SW 1271 (cell line): ENCODE data around the gene SNF8.
A peak's percentile ranks its signal among the peaks of the same experiment; 100 is the strongest.

Experiments used
- DNase-seq, 2 experiments: peaks; one replicate each; lab custom pipeline; 2025; lab: John Stamatoyannopoulos, UW

The SNF8 gene

DNA sequence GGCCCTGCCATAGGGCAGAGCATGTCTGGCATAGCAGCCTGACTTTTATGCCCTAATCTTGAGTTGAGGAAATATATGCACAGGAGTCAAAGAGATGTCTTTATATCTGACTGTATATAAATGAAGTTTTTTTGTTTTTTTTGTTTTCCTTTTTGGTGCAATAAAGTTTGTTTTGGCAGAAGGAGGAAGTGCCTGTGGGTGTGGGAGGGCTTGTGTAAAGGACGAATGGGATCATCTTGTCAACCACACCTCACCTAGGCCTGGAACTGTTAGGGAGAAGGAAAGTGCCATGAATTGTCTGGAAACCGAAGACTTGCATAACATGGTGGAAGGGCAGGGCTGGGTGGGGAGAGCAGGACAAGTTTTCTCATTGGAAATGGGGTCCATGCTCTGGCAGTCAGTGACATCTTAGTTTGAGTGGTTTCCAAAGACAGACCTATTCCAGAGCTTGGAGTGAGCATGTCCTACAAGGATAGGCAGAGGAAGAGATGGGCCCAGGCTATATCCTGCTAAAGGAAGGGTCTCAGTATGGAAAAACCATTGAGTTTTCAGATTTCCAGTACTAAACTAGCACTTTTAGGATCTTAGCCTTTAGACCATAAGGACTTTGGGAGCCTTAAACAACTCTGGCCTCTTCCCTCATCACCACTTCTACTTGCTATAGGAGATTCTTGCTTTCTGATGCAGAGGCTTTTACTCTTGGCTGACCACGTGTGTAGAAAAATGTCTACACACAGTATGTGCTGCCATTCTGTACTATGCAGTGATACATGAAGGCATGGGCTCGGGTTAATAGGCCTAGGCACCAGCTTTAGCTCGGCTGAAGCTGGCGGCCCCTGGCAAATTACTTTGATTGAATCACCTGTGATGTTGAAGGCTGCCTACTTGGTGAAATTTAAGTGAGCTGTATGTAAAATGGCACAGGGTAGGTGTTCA is 15.5 kb downstream of the SNF8 start:
- DNase-seq, result no peak

DNA sequence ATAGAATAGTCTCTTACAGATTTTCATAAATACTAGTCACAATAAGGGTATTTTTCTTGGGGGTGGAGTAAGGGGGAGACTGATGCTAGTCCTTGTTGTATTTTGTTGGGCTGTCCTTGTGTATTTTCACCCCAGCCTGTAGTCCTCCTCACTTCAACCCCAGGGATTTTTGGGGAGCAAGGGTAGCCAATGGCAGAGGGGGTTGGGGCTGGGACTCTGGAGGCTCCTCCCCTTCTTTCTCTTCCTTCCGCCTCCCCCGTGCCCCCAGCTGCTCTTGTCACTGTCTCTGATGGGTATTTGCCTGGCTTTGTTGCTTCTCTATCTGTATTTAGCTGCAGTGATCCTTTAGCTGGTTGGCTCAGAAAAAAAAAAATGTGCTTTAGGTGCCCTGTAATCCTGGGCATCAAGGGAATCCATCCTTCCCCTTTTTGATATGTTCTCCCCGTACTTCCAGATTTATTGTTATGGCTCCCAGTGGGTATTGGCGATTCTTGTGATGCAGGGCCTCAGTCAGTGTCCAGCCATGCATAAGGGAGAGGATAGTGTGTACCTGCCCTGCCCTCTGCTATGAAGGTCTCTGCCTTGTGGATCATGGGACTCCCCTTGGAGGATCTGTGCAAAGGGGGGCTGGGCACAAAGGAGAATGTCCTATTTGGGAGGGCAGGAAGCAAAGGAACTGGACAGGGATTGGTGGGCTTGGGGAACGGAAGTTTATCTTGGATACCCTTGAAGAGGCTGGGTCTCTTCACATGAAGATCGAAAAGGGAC is 16.5 kb downstream of the SNF8 start:
- DNase-seq, result no peak

DNA sequence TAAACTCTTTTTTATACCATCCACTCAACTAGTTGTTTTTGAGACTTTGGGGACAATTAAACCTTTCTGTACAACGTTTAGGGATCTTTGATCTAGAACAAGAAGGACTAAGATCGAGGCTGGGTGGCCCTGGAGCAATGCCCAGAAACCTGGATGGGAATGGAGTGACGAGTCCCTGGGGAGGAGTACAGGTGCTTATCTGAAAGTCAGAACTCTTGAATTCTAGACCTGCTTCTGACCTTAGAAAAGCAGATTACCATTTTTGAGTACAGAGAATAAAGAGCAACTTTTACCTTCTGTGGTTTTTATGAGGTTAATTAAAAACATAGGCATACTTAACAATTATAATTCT is 18.7 kb downstream of the SNF8 start:
- no peak for DNase-seq

DNA sequence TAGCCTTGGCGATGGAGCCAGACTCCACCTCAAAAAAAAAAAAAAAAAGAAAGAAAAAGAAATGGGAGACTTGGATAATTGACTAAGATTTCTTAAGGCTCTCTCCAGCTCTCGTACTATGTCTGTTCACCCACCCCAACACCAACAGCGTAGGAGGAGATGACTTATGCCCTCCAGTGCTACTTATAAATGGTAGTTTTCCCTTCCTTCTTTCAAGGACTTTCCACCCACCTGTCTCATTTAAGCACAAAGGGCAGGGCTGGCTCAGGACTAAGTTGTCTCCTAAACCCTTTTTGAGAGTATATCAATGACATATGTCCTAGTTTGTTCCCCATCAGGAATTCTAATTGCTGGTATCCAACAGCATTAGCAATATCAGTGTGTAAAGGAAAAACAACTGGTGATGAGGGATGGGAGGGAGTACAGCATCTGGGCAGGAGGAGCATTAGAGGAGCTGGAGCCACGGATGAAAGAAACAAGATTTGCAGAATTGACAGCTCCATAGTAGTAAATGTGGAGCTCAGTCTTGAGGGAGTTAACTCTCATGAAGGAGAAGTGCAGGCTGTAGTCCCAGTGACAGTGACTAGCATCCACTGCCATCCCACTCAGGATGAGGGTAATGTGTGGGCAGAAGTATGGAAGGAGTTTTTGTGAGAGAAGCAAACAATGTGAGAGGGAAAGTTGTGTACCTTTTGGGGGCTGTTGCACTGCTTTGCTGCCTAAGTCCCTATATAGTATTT is 19.2 kb downstream of the SNF8 start:
- DNase-seq, result no peak

DNA sequence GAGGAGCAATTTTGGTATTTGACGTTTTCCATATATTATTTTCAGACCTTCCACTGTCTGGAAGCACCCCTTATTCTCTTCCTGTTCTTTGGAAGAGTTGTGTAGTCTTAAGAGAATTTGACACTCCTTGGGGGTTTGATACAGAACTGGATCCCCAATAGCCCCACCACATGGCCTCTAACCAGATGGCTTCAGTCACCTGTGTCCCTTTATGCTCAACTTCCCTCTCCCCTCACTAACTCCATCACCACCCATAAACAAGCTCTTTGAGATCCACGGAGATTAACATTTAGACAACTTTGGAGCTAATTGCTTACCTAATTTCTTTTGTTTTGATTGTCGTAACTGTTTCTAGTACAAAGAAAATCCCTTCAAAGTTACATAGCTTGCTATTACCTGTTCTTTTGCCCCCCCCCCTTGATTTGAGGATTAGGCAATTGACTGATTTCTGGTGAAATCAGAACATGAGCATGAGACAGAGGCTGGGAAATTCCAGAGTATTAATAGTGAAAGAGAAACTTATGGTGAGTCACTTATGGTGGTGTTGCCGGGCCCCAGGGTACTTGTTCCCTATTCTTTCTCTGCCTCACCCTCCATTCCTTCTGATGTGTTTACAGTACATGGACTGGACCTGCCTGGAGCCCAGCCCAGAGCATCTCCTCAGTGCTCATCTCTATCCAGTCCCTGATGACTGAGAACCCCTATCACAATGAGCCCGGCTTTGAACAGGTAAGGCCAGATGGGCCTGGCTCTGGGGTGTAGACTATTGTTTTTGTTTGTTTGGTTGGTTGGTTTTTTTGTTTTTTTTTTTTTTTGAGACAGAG is 29.0 kb downstream of the SNF8 start:
- peak in 1 of 2 experiments; percentile 45 for DNase-seq

DNA sequence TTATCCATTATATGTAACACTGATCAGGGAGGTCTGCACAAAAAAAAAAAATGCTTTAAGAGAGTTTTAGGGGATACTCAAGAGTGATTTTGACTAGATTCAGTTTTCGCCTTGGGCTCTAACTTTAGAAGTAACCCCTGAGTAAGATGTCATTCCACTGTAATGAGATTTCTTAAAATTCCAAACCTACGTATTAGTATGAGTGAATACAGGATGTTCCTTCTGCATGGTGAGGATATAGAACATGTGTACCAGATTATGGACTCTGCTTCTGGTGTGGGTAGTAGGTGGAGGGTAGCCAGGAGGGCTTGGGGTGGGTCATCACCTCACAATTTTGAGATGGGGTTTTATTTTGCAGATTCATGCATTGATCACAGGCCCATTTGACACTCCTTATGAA is 32.2 kb downstream of the SNF8 start:
- no peak for DNase-seq

DNA sequence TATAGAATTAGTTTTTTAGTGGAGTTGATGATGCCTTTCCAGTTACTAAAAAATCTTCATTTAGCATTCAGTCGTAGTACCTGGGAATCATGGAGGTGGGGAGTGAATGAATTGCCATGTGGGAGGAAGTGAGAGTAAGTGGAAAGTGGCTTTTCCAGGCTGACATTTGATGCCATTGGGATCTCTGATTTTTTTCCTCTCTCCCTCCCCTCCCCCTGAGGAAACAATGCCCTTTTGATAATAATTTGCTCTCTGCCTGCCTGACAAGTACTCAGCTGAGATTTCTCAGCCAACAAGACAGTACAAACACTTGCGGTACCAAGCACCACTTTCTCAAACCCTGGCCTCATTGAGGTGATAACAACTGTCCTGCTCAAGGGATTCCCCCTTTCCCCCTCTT is 34.3 kb downstream of the SNF8 start:
- no peak for DNase-seq

DNA sequence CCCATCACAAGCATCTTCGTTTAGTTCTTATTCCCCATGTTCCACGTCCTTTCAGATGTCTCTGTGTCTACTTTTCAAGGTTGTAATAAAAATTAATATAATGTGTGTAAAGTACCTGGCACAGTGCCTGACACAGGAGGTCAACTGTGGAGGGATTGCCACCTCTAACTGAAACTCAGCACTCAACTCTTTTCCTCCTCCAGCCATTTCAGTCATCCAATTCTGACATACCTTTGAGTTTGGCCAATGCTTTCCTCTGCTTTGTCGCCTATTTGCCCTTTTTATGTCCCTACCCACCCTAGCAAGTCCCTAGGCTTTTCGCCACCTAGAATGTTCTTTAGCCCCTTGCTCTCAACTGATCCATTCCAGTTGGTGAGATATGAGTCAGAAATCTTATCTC is 34.9 kb downstream of the SNF8 start:
- no peak for DNase-seq

DNA sequence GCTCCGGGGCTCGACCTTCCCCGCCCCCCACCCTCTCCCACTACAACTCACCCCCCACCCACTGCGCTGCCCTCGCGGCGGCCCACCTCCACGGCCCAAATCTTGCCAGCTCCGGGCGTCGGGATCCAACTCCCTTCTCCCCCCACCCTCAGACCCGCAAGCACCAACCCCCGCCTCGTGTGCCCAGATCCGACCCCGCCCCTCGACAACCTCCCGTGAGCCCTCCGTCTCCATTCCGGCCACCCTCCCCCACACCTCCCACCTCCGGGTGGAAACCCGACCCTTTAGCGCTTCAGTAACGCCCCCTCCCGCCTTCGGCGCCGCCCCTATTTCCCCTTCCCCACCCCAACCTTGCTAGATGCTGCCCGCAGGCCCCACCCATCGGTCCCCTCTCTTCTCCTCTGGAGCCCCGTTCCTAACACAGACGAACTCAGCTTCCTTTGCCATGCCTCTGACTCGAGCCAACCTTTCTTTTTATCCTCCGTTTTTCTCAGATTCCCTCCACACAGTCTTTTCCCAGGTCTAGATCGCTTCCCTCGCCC is 35.7 kb downstream of the SNF8 start:
- DNase-seq, result peak; percentile 65 to 89

DNA sequence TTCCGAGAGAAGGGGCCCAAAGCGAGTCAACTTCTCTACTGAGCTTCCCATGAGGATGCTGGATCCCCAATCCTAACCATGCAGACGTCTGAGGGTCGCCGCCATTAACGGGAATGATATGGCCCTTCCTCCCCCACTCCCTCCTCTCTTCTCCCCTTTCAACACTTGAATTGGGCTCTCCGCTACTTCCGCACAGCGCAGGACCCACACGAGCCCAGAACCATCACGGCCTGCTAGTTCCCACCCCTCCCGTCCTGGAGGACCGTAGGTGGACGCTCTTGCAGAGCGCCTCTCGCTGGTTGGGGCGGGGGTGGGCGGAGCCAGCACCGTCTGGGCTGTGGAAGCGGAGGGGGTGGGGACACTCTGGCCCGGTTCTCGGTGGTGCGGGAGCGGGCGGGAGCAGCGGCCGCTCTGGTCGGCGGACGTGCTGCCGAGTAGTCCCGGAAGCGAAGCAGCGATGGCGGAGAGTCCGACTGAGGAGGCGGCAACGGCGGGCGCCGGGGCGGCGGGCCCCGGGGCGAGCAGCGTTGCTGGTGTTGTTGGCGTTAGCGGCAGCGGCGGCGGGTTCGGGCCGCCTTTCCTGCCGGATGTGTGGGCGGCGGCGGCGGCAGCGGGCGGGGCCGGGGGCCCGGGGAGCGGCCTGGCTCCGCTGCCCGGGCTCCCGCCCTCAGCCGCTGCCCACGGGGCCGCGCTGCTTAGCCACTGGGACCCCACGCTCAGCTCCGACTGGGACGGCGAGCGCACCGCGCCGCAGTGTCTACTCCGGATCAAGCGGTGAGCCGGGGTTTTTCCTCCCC is 36.4 kb downstream of the SNF8 start, which contains the start of gene UBE2Z:
UBE2Z (plus strand) TSS at position 361 of the 797 bp plus-strand sequence; CDS start at position 458, 97 bp downstream.
- DNase-seq, result peak; percentile 87 to 90

DNA sequence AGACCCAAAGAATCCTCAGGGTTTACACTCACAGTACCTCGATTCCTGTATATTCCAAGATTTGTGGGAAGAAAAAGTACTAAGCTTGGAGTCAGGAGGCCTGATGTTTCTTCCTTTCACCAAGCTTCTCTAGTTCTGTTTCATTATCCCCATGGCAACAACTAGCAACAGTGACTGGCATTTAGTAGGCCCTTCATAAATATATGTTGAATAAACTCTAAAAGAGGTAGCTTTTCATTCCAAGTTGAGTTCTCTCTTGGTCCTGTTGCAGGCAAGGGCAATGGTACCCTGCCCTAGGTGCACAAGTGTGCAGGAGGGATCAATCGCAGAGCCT is 37.0 kb downstream of the SNF8 start:
- peak in 1 of 2 experiments; percentile 70 for DNase-seq

DNA sequence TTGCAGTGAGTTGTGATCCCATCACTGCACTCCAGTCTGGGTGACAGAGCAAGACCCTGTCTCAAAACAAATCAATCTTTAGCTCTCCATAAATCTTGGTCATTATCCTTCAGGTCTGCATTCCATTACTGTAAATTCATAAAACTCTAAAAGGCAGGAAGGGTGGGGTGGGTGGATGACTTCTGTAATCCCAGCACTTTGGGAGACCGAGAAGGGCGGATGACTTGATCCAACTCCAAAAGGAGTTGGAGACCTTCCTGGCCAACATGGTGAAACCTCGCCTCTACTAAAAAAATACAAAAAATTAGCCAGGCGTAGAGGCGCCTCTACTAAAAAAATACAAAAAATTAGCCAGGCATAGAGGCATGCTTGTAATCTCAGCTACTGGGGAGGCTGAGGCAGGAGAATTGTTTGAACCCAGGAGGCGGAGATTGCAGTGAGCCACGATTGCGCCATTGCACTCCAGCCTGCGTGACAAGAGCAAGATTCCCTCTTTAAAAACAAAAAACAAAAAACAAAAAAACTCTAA is 38.6 kb downstream of the SNF8 start:
- no peak for DNase-seq

DNA sequence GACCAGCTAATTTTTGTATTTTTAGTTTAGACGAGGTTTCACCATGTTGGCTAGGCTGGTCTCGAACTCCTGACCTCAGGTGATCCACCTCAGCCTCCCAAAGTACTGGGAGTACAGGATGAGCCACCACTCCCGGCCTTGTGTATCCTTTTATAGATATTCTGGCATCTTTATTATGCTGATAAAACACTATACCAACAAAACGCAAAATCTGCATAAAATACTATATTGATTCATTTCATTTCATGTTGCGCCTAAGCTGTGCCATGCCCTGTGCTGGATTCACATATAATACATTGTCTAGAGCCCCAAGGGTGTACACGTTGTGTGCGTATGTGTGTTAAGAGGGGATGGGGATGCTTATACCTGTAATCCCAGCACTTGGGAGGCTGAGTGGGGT is 40.2 kb downstream of the SNF8 start:
- no peak for DNase-seq

DNA sequence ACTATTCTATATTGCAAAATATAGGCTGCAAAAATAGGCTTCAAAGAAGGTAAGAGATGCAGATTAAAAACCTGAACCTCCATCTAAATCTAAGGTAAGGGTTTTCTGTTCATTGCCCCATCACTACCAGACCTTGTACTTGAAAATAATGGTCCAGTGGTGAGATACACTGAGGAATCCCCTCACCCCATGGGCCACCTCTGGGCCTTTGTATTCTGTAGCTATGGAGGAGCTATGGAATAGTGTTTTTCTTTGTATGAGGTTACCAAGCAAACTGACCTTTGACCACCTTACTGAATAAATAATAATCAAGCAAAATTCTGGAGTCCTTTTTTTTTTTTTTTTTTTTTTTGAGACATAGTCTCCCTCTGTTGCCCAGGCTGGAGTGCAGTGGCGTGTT is 41.2 kb downstream of the SNF8 start:
- DNase-seq, result no peak

DNA sequence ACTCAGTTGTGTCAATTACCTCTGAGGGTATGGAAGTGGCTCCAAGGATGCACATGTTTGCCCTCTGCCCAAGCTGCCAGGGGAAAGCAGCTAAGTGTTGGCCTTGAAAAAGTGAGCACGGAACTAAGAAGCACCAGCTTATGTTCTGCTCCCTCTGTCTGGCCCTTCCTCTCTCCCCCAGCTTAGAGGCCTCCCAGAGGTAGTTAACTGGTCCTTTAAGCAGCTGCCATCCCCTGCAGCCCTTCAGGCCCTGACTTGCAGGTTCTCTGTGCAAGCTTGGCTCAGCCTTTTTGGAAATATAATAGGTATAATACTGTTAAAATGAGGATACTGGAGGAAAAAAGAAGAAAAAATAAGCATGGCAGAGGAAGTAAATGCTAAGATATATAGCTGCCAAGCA is 43.4 kb downstream of the SNF8 start:
- no peak for DNase-seq

DNA sequence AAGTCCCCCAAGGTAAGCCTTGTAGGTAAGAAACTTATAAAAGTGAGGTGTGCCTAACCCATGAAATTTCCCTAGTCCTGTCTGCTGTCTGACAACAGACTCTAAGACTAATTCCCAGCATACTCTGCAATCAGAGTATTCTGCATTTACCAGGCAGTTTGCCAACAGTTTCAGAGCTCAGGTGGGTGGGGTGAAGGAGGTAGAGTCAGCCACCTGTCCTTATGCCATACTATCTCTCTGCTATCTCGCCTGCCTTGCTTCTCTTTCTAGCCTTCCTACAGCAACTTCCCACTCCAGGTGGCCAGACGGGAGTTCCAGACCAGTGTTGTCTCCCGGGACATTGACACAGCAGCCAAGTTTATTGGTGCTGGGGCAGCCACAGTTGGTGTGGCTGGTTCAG is 49.8 kb downstream of the SNF8 start:
- no peak for DNase-seq

DNA sequence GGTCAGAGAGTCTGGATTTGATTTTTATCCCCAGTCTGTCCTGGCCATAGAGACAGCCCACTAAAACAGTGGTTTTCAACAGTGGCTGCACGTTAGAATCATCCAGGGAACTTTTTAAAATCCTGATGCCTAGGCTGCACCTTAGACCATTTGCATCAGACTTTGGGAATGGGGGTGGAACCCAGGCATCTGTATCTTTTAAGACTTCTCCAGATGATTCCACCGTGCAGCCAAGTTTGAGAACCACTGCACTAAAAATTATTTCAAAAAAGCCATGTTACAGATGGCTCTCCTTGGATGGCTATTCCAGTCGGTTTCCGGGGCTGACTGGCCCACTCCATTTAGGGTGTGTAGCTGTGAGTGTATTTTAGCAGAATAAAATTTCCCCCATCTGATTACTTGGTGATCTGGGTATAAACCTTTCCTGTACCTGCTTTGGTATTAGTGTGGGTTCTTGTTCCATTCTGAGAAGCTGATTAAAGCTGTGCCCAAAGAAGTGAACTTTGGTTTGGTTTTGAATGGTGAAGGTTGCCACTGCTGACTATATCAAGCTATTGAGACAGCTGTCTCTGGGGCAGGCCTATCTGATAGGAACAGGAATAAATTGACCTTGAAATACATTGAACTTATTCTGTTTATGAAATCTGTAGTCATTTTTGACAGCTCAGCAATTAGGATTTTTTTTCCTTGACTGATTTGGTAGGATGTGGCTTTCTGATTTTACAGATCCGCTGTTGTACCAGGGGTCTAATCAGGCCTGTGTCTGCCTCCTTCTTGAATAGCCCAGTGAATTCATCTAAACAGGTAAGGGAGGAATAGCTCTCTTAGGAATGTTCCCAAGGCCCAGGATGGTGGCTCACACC is 50.8 kb downstream of the SNF8 start:
- no peak for DNase-seq

DNA sequence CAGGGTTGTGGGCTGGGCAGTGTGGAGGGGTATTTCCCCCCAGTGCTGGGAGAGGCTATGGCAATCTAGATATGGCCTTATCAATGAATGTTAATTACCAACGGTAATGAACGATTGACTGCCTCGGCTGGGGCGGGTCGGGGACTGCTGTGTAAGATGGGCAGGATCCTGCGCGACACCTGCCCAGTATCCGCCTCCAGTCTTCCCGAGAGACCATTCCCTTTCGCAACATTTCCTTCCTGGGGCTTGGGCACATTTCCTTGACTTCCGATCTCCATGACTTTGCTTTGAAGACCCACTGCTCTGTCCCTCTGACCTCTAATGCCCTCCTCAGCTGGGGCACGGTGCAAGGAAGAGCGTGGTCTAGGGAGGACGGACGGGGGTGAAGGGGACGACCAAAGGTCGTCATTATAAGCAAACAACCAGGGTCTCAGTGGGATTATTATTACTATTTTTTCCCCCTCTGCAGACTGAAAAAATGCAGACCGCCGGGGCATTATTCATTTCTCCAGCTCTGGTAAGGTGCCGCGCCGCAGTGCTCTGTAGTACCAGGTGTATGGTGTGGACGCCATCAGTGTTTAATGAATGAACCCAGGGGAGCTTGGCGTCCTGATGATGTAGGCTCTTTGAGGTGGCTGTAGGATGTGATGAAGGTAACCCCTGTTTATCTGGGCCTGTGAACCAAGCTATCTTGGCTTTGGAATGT is 51.5 kb downstream of the SNF8 start:
- no peak for DNase-seq

DNA sequence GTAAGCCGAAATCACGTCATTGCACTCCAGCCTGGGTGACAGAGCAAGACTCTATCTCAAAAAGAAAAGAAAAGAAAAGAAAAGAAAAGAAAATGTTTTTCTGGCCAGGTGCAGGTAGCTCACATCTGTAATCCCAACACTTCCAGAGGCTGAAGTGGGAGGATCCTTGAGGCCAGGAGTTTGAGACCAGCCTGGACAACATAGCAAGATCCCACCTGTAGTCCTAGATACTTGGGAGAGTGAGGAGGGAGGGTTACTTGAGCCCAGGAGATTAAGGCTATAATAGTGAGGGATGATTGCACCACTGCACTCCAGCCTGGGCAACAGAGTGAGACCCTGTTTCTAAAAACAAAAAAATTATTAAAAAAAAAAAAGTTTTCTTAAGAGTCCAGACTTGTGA is 54.6 kb downstream of the SNF8 start:
- DNase-seq, result no peak
